T-helper 2 cell treated with Interferon-gamma antibody and Interleukin-4, amounts not matched to agents 100 ng/mL and 5 ng/mL, for 36 hours (primary cell): ENCODE results near the gene TLR7. TPM values are rescaled to one million over a fixed set of nuclear protein-coding genes. Genes with fewer than 3 reads are reported as not detected.

Source experiments
- intact Hi-C: fragments of 100-400 bp; cut with micrococcal nuclease; formaldehyde crosslinking; loops from one replicate; pipeline ENCODE4 v1.15.1; 2023
- total RNA-seq: library from RNA; stranded (reverse); gene quantifications from 2 replicates; pipeline ENCODE4 v1.2.3, GENCODE V29; 2022

Gene TLR7
- total RNA-seq: not detected in 2 replicates

DNA sequence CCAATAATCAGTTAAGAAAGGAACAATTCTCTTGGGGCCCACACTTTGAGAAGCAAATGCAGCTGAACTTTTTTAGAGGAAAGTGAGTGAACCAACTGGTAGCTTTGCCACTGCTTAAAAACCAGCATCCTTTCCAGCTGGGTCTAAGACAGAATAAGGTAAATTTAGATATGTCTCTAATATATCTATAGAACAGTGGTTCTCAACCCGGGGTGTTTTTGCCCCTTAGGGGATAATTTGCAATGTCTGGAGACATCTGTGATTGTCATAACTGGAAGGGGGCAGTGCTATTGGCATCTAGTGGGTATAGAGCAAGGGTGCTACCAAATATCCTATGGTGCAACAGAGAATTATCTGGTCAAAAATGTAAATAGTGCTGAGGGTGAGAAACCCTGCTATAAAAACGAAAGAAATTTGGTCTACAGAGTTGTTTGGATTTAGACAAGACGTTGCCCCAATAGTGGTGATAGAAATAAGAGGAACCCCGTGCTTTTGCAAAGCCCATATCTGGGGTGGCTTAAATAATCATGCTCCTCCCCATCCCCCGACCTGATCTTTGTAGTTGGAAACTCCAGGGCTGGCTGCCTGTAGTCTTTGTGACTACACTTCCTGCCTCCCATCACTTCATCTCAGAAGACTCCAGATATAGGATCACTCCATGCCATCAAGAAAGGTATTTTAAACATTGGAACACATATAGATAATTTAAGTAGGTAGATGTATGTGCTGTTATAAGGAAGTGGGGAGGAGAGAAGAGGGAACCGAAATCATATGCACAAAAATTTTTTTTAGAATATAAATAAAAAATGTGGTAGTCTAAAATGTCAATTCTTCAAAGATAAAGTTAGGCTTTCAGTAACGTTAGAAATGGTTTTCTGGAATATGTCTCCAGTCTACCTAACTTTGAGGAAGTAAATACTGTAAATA lies at the start of gene TLR7:
TLR7 (plus strand) TSS at position 622 of the 927 bp plus-strand sequence. CDS start 507 bp downstream, outside the sequence.
- intact Hi-C loops: no loop called here

DNA sequence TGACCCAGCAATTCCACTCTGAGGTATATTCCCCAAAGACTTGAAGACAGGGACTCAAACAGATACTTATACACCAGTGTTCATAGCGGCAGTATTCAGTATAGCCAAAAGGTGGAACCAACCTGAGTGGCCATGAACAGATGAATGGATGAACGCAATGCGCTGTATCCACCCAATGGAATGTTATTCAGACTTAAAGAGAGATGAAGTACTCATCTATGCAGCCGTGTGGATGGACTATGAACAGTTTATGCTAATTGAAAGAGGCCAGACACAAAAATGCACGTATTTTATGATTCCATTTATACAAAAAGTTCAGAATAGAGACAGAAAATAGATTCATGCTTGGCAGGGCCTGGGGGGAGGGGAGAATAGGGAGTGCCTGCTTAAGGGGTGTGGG lies 49.3 kb upstream of the TLR7 start:
- intact Hi-C loops: no loop called here

DNA sequence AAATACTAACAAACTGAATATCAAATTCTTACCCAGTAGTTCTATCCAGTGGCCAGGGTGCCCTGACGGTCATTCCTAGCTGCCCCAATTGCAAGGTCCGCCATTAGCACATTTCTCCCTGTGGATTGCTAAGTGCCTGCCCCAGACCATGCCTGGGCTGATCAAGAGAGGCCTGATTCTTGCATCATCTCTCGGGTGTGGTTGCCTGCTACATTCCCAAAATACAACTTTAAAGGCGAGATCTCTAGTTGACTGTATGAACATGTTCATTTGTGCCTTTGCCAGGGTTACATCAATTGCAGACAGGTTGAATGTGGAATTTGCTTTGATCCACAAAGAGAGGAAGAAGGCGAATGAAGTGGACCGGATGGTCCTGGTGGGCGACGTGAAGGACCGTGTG lies 47.6 kb upstream of the TLR7 start:
- intact Hi-C loops: no loop called here

DNA sequence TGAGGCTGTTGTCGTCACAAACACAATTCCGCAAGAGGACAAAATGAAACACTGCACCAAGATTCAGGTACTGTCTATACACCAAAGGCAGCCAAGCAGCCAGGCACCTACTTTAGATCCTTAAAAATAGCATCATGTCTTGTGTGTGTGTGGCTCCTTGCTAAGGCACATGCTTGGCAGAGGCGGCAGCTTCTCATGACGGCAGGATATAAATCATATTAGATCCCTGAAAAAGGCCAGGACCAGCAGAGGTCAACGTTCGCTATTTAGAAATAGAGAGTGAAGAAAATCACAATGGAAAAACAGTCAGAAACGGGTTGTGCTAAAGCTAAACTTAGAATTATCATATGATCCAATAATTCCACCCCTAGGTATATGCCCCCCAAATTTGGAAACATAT lies 46.1 kb upstream of the TLR7 start:
- intact Hi-C loops: no loop called here

DNA sequence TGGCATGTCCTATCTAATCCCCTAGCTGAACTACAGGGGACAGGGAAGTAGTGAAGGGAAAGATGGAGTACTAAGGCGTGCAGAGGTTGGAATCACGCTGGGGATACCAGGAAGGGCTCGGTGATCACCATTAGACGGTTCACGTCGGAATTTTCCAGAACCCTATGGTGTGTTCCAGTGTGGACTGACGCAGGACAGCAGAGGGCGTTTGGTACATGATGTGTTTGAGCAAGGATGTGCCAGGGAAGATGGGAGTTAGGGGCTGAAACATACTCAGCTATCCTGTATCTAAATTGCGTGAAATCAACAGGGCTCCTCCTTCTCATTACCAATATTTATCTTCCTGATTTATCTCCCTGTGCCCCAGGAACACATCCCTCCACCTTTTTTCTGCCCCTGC lies 41.9 kb upstream of the TLR7 start:
- intact Hi-C loops: no loop called here

DNA sequence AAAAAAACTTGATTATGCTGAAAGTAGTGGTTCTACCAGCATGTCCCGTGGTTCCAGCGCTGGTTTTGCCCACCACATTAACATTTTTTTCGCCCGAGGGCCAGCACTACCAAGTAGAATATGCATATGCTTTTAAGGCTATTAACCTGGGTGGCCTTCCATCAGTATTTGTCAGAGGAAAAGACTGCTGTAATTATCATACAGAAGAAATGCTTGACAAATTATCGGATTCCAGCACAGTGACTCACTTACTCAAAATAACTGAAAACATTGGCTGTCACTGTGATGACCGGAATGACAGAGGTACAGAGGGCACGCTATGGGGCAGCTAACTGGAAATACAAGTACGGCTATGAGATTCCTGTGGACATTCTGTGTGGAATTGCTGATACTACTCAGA lies 41.1 kb upstream of the TLR7 start:
- intact Hi-C loops: no loop called here

DNA sequence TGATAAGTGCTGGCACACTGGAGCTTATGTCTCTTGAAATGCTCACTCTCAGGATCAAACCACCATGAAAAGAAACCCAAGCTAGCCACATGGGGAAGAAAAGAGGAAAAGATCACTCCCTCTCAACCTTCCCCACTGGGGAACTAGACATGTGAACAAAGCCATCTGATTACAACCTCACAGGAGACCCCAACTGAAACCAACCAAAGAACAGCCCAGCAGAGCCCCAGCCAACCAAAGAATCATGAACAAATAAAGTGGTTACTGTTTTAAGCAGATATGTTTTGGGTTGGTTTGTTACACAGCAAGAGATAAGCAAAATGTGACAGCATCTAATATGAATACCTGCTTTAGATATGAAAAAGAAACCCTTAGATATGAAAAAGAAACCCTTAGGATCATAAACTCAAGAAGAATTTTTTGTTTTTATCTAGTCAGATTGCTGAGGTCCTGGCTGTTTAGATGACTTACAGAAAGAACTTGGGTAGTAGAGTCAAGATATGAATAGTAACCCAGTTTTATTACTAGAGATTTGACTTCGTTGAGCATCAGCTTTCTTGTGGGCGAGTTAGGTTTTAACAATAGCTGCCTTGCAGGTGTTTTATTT lies 23.7 kb upstream of the TLR7 start:
- intact Hi-C loops: no loop called here

DNA sequence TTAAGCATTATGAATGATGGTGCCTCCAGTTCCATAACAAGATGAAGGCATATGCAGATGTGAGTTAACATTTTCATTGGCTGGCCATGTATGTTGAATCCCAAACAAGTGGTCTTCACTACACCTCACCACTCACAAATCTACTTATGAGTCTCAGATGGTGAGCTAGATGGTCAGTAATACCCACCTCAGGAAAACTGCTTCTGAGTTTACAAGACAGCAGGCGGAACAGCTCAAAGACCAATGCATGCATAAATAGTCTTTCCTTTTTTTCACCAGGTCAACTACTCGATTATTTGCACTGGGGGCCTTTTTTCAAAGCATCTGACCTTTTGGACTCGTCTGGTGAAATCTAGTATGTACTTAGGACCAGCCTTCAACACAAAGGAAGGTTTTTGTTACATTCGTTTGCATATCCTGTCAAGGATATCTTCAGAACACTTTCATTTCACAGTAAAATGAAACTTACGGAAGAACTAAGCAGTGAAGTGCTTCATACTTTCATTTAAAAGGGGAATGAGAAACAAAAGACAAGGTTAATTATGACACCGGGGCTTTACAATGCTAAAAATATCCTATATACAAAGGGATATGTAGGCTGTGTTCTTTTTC lies 23.1 kb upstream of the TLR7 start:
- intact Hi-C loops: no loop called here

DNA sequence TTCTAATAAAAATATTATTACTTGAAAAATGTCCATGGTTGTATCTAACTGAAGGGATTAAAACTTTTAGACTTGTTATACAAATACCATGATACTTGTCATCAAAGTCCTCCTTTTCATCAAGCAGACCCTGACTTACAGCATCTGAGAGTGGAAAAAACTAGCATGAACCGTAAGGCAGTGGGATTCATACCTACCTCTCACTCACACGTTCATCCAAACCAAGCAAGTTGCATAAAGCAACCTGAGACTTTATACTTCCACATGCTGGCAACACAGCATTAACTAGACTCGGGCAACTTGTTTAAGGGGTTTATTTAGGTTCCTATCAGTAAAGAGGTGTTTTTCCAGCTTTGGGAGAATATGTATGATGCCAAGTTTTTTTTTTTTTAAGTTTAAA lies 22.6 kb upstream of the TLR7 start:
- intact Hi-C loops: no loop called here

DNA sequence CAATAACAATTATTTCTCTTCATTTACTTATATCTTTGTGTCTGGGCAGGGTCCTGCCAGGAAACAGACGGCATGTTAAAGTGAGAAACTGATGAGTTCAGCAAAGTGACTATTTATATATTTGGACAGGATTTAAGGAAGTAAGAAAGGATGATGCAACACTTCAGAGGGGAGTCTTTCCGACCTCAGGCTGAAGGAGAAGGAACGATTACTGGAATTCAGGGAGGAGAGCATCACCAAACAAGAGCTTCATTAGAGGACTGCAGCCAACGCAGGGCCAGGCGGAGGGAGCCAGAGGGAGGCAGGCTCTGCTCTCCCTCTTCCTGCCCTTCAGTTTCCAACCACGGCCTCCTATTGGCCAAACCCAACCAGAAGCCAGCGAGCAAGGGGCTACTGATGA lies 1.5 kb upstream of the TLR7 start:
- intact Hi-C loops: no loop called here

DNA sequence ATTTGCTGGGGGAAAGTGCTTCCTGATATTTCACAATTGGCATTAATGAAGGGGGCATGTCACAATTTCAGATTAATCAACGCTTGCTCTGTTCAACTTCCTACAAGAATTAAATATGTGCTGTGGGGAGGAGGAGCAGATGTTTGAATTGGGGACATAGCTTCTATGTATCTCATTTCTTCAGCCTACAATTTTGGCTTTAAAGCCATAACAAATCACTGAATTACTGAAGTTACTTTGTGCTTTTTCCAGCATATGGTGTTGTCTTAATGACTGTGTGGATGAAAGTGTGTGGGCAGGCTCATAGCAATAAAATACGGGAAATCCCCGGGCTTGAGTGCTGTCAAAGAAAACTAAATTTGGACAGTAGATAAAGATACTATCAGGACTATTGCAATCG lies 813 bp downstream of the TLR7 start:
- intact Hi-C loops: no loop called here

DNA sequence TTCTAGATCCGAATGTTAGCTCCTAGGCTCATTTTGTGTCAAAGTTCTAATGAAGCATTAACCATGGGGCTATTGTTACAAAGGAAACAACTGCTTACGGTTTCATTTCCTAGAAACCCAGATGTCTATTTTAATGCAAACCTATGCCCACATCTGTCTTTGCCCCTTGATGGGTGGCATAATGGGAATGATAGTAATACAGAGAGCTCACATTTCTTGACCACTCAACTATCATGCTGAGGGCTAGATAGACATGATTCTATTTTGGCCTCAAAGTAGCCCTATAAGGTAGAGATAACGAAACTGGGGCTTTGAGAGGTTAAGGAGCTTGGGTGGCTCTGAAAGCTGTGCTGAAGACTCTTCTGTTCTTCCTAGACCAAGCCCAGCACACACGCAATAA lies 1.9 kb downstream of the TLR7 start:
- intact Hi-C loops: no loop called here

DNA sequence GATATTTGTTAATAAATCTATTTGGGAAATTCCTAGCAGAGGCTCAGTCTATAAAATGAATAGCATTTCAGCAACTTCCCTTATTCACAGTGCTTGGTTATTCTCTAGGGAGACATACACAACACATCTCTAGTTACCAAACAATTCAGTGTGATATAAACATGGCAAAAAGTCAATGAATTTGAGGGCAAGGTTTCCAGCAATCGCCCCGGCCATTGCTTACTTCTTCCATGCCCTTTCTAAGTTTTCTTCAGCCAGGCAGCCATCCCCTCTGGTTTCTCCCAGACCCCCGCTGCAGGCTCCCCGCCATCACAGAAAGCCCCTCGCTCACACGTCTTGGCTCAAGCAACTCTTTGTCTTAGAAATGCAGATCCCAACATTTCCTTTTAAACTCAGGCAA lies 4.4 kb downstream of the TLR7 start:
- intact Hi-C loops: no loop called here

DNA sequence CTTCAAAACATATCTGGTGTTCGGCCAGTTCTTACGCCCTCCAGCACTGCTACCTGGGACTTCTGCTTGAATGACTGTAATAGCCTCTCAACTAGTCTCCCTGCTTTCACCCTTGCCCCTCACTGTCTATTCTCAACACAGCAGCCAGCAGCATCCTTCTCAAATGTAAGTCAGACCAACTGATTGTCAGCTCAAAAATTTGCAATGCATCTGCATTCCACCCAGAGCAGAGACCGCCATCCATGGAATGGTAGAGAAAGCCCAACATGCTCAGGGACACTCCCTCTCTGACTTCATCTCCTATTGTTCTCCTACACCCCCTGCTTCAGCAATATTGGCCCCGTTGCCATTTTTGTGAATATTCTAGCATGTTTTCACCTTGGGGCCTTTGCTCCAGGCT lies 5.9 kb downstream of the TLR7 start:
- intact Hi-C loops: no loop called here

DNA sequence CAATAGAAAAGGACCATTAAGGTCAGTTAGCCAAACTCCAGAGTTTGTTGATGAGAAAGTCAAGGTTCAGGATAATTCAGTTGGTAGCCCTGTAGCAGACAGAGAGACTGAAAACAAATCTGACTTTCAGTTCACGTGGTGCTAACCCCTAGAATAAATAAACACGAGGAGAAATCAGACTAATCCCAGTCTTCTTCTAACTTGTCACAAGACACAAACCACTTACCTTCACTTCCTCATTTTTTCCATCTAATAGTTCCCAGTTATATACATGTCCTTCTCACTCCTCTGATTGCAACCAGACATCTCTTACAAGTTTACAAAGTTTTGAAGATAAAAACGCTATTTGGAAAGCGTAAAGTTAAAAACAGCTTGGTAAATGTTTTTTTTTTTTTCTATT lies 7.7 kb downstream of the TLR7 start:
- intact Hi-C loops: no loop called here

DNA sequence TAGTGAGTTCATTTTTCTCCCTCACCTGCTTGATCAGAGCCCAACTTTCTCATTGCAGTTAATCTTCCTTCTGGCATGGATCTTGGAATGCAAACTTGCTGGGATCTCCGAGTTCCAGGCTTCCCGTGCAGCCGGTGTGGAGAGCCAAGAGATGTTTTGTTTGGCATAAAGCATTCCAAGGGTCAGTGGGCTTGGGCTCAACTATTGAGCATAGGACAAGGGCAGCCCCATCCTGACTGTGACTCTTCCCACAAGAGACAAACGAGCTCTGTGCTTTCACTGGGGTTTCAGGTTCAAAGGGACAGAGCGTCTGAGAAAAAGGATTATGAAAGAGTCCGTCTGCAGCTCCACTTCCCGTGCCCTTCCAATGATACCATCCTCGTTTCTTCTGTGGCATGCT lies 10.5 kb downstream of the TLR7 start:
- intact Hi-C loops: no loop called here

DNA sequence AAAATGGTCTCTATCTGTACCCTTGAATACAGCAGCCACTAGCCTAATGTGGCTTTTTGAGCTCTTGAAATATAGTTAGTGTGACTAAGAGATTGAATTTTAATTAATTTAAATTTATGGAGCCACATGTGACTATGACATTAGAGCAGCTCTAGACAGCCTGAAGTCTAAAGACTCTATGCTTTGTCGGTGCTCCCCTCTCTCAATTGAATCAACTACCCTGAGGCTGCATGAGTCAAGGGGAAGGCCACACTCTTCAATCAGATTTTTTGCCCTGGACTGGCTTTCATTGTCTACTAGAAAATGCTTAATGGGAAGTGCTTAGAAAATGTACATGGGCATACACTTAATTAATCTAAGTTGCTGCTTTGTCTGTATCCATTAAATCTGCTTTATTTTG lies 11.7 kb downstream of the TLR7 start:
- intact Hi-C loops: no loop called here

DNA sequence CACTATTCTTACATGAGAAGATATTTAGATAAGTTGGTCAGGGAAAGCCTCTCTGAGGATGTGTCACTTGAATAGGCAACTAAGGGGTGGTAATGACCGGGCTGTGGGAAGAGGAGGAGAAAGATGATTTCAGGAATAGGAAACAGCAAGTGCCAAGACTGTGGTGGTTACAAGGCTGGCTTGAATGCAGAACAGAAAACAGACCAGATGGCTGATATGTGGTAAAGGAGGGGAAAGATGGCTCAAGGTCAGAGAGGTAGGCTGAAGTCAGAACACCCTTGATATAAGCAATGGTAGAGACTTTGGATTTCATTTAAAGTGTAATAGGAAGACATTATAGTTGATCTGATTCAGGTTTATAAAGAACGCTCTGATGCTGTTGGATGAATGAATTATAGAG lies 15.0 kb downstream of the TLR7 start:
- intact Hi-C loops: no loop called here

DNA sequence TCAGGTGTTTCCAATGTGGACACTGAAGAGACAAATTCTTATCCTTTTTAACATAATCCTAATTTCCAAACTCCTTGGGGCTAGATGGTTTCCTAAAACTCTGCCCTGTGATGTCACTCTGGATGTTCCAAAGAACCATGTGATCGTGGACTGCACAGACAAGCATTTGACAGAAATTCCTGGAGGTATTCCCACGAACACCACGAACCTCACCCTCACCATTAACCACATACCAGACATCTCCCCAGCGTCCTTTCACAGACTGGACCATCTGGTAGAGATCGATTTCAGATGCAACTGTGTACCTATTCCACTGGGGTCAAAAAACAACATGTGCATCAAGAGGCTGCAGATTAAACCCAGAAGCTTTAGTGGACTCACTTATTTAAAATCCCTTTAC lies 18.6 kb downstream of the TLR7 start:
- intact Hi-C loops: no loop called here

DNA sequence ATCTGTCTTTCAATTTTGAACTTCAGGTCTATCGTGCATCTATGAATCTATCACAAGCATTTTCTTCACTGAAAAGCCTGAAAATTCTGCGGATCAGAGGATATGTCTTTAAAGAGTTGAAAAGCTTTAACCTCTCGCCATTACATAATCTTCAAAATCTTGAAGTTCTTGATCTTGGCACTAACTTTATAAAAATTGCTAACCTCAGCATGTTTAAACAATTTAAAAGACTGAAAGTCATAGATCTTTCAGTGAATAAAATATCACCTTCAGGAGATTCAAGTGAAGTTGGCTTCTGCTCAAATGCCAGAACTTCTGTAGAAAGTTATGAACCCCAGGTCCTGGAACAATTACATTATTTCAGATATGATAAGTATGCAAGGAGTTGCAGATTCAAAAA lies 19.7 kb downstream of the TLR7 start:
- intact Hi-C loops: no loop called here

DNA sequence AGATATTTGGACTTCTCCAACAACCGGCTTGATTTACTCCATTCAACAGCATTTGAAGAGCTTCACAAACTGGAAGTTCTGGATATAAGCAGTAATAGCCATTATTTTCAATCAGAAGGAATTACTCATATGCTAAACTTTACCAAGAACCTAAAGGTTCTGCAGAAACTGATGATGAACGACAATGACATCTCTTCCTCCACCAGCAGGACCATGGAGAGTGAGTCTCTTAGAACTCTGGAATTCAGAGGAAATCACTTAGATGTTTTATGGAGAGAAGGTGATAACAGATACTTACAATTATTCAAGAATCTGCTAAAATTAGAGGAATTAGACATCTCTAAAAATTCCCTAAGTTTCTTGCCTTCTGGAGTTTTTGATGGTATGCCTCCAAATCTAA lies 20.3 kb downstream of the TLR7 start:
- intact Hi-C loops: no loop called here

DNA sequence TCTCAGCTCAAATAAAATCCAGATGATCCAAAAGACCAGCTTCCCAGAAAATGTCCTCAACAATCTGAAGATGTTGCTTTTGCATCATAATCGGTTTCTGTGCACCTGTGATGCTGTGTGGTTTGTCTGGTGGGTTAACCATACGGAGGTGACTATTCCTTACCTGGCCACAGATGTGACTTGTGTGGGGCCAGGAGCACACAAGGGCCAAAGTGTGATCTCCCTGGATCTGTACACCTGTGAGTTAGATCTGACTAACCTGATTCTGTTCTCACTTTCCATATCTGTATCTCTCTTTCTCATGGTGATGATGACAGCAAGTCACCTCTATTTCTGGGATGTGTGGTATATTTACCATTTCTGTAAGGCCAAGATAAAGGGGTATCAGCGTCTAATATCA lies 20.9 kb downstream of the TLR7 start:
- intact Hi-C loops: no loop called here

DNA sequence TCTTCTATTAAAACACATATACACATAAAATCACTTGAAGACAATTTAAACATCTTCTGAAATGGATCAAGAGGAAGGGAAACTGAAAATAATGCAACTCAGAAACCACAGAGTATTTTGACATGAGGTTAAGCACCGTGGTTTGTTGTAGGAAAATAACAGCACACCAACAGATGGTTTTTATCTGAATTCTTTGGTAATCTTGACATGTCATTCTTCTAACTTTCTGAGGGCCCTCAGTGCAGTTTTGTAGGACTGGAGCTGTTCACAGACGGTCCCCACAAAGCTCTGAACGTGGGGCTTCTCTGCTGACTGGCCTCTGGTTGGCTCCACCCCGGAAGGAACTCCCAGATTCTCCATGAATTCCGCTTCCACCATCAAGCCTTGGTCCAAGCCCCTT lies 23.6 kb downstream of the TLR7 start:
- intact Hi-C loops: loop anchor here (1.0 to 5.0 kb wide), 3 partner anchors 76 to 188 kb away; no protein-coding TSS in a partner anchor
